ENCODE measurements around the gene HOXA10.

- TF ChIP-seq POLR2AphosphoS5 (IDR thresholded peaks at IDR 0.05) (no peak), CTCF (IDR thresholded peaks at IDR 0.05) (no peak), POLR2A (IDR thresholded peaks at IDR 0.05) (no peak), EP300 (IDR thresholded peaks at IDR 0.05) (no peak)
Measured at GRCh38 chr7:27197137-27198042, 23.3 kb upstream of the HOXA10 start.
